NAMALWA (cell line): ENCODE data around the gene DUSP28.

Experiments
- DNase-seq: peaks from one replicate; pipeline ENCODE4 v3.0.0-alpha.2; 2015; ENCODE audit warnings: low spot score

DUSP28 gene

GRCh38 chr2:240572141-240573031 is 12.2 kb downstream of the DUSP28 start:
- DNase-seq: no peak

- no peak for DNase-seq
Observed at GRCh38 chr2:240573071-240573515, 12.9 kb downstream of the DUSP28 start.

- DNase-seq: no peak
Observed at GRCh38 chr2:240573516-240574385, 13.6 kb downstream of the DUSP28 start.

- no peak for DNase-seq
Observed at GRCh38 chr2:240574386-240575100, 14.4 kb downstream of the DUSP28 start.

- no peak for DNase-seq
Observed at GRCh38 chr2:240575101-240575965, 15.2 kb downstream of the DUSP28 start.

GRCh38 chr2:240576036-240576435 is 15.9 kb downstream of the DUSP28 start:
- DNase-seq: no peak

GRCh38 chr2:240576436-240577205 is 16.5 kb downstream of the DUSP28 start:
- no peak for DNase-seq

GRCh38 chr2:240577281-240578109 is 17.3 kb downstream of the DUSP28 start:
- no peak for DNase-seq

- DNase-seq: no peak
Observed at GRCh38 chr2:240578110-240578450, 17.9 kb downstream of the DUSP28 start.

GRCh38 chr2:240578488-240578887 is 18.3 kb downstream of the DUSP28 start:
- no peak for DNase-seq

GRCh38 chr2:240579071-240579762 is 19.1 kb downstream of the DUSP28 start:
- no peak for DNase-seq

- peak; percentile 58 for DNase-seq
Observed at GRCh38 chr2:240579771-240580614, 19.8 kb downstream of the DUSP28 start.

GRCh38 chr2:240581811-240582210 is 21.7 kb downstream of the DUSP28 start:
- no peak for DNase-seq

GRCh38 chr2:240582781-240583180 is 22.6 kb downstream of the DUSP28 start:
- no peak for DNase-seq

- DNase-seq: no peak
Observed at GRCh38 chr2:240583774-240584173, 23.6 kb downstream of the DUSP28 start.

- DNase-seq: peak; percentile 94
Observed at GRCh38 chr2:240584486-240585031, 24.4 kb downstream of the DUSP28 start.

- peak; percentile 92 for DNase-seq
Observed at GRCh38 chr2:240585101-240585500, 24.9 kb downstream of the DUSP28 start.
